Skin epidermis (tissue), 12 donors: ENCODE data around the gene ZCCHC7.
"Not testable (repeated sequence)": the region's sequence is repeated elsewhere in the genome, so short reads cannot be mapped to it uniquely, and the experiment has no call there.

ENCODE experiments used
- H3K27ac ChIP-seq, 21 experiments: fragments of 200-600 bp; sonication (generic) in 11 of 21; one replicate each; pipeline ENCODE4 v1.5.0; 2020; ENCODE audit warnings: mild to moderate bottlenecking in 3 of 21, inconsistent platforms in 2 of 21, moderate library complexity in 2 of 21
- H3K4me3 ChIP-seq, 7 experiments: fragments of 200-600 bp; sonication (generic) in 2 of 7; one replicate each; pipeline ENCODE4 v1.5.0; 2020; ENCODE audit warnings: inconsistent platforms in 2 of 7, mild to moderate bottlenecking in 2 of 7, moderate library complexity in 1 of 7

ZCCHC7 gene

GRCh38 chr9:37119907-37120842 is at the start of gene ZCCHC7:
TSS of gene ZCCHC7 (plus strand) at chr9:37120574.
- H3K4me3 ChIP-seq, result peak within 1 kb of the TSS; percentile 55 to 93 (median 87)
- H3K27ac ChIP-seq, result peak within 1 kb of the TSS; percentile 72 to 99 (median 94)

- not testable (repeated sequence) for H3K4me3 ChIP-seq, H3K27ac ChIP-seq
Measured at GRCh38 chr9:37074790-37075189, 45.6 kb upstream of the ZCCHC7 start.

GRCh38 chr9:37079370-37080164 is 40.8 kb upstream of the ZCCHC7 start:
- peak overlapping the region; percentile 62 to 96 (median 86) for H3K27ac ChIP-seq
- H3K4me3 ChIP-seq, result peak overlapping the region; percentile 82 to 96 (median 92)

GRCh38 chr9:37080165-37080628 is 40.2 kb upstream of the ZCCHC7 start:
- peak overlapping the region; percentile 62 to 96 (median 86) for H3K27ac ChIP-seq
- peak overlapping the region; percentile 82 to 96 (median 92) for H3K4me3 ChIP-seq

- not testable (repeated sequence) for H3K27ac ChIP-seq, H3K4me3 ChIP-seq
Measured at GRCh38 chr9:37081507-37081906, 38.9 kb upstream of the ZCCHC7 start.

- no peak overlapping the region for H3K4me3 ChIP-seq
Measured at GRCh38 chr9:37082214-37082765, 38.1 kb upstream of the ZCCHC7 start.

GRCh38 chr9:37083654-37084053 is 36.7 kb upstream of the ZCCHC7 start:
- Histone ChIP-seq H3K4me3 (no peak overlapping the region), H3K27ac (no peak overlapping the region)

More at GRCh38 chr9:37082214-37082765, 38.1 kb upstream of the ZCCHC7 start:
- H3K27ac ChIP-seq, result no peak overlapping the region

- no peak overlapping the region for H3K4me3 ChIP-seq
- H3K27ac ChIP-seq, result no peak overlapping the region
Measured at GRCh38 chr9:37085233-37085632, 35.1 kb upstream of the ZCCHC7 start.

GRCh38 chr9:37092714-37093295 is 27.6 kb upstream of the ZCCHC7 start:
- not testable (repeated sequence) for H3K27ac ChIP-seq, H3K4me3 ChIP-seq

- Histone ChIP-seq H3K4me3 (no peak overlapping the region), H3K27ac (no peak overlapping the region)
Measured at GRCh38 chr9:37094751-37095150, 25.6 kb upstream of the ZCCHC7 start.

- H3K27ac ChIP-seq, result no peak overlapping the region
- no peak overlapping the region for H3K4me3 ChIP-seq
Measured at GRCh38 chr9:37096628-37097027, 23.7 kb upstream of the ZCCHC7 start.

GRCh38 chr9:37097294-37097693 is 23.1 kb upstream of the ZCCHC7 start:
- Histone ChIP-seq H3K27ac (no peak overlapping the region), H3K4me3 (no peak overlapping the region)

- H3K4me3 ChIP-seq, result no peak overlapping the region
- H3K27ac ChIP-seq, result no peak overlapping the region
Measured at GRCh38 chr9:37100327-37100726, 20.0 kb upstream of the ZCCHC7 start.

- Histone ChIP-seq H3K27ac (no peak overlapping the region), H3K4me3 (no peak overlapping the region)
Measured at GRCh38 chr9:37100741-37101140, 19.6 kb upstream of the ZCCHC7 start.

- no peak overlapping the region for H3K27ac ChIP-seq
- no peak overlapping the region for H3K4me3 ChIP-seq
Measured at GRCh38 chr9:37102486-37102885, 17.9 kb upstream of the ZCCHC7 start.

- Histone ChIP-seq H3K27ac (no peak overlapping the region), H3K4me3 (no peak overlapping the region)
Measured at GRCh38 chr9:37104183-37104889, 16.0 kb upstream of the ZCCHC7 start.

- no peak overlapping the region for H3K4me3 ChIP-seq
- no peak overlapping the region for H3K27ac ChIP-seq
Measured at GRCh38 chr9:37105234-37105633, 15.1 kb upstream of the ZCCHC7 start.

GRCh38 chr9:37107701-37108100 is 12.7 kb upstream of the ZCCHC7 start:
- no peak overlapping the region for H3K27ac ChIP-seq
- H3K4me3 ChIP-seq, result no peak overlapping the region

- H3K27ac ChIP-seq, H3K4me3 ChIP-seq: not testable (repeated sequence)
Measured at GRCh38 chr9:37114442-37114841, 5.9 kb upstream of the ZCCHC7 start.
